Lung (tissue), 12 donors: ENCODE measurements around the gene PRKG1. TPM values are rescaled to one million over a fixed set of nuclear protein-coding genes. Genes with fewer than 3 reads are reported as not detected.

ENCODE experiments used
- ATAC-seq: fragments of 200-7000 bp; cut with Tn5 transposase; one replicate; pipeline ENCODE4 v1.9.1; 2020; ENCODE audit warnings: moderate number of reproducible peaks; ENCODE audit not compliant: insufficient read depth, low FRiP score
- DNase-seq, 3 donors: peaks; one replicate each; pipeline ENCODE4 v3.0.0-alpha.2; 2013 to 2017
- H3K27ac ChIP-seq, 2 donors: one replicate each; pipeline ENCODE4 v1.5.1; 2013; ENCODE audit warnings: mild to moderate bottlenecking in 2 of 2, moderate library complexity in 2 of 2, control low read depth in 1 of 2, inconsistent platforms in 1 of 2, low read depth in 1 of 2, low read length in 1 of 2
- H3K27me3 ChIP-seq, 3 donors: one replicate each; pipeline ENCODE4 v1.5.1; 2013; ENCODE audit warnings: low read length in 2 of 3; ENCODE audit not compliant: control insufficient read depth in 3 of 3, insufficient read depth in 3 of 3
- H3K36me3 ChIP-seq, 4 donors: one replicate each; pipeline ENCODE4 v1.5.1; 2013; ENCODE audit warnings: low read length in 4 of 4, mild to moderate bottlenecking in 1 of 4, moderate library complexity in 1 of 4; ENCODE audit not compliant: control insufficient read depth in 4 of 4, insufficient read depth in 4 of 4
- H3K4me1 ChIP-seq, 5 donors: one replicate each; pipeline ENCODE4 v1.5.1; 2013; ENCODE audit warnings: low read length in 5 of 5, mild to moderate bottlenecking in 2 of 5, moderate library complexity in 1 of 5; ENCODE audit not compliant: control insufficient read depth in 5 of 5, insufficient read depth in 5 of 5
- H3K4me3 ChIP-seq: one replicate; pipeline ENCODE4 v1.5.1; 2013; ENCODE audit warnings: mild to moderate bottlenecking, control low read depth, moderate library complexity
- H3K9ac ChIP-seq, 2 donors: one replicate each; pipeline ENCODE4 v1.5.1; 2013; ENCODE audit warnings: low read length in 2 of 2, control low read depth in 1 of 2; ENCODE audit not compliant: insufficient read depth in 1 of 2
- H3K9me3 ChIP-seq, 4 donors: one replicate each; pipeline ENCODE4 v1.5.1; 2013; ENCODE audit warnings: low read length in 3 of 4, mild to moderate bottlenecking in 1 of 4, moderate library complexity in 1 of 4; ENCODE audit not compliant: control insufficient read depth in 4 of 4, insufficient read depth in 3 of 4
- WGBS, 2 donors: extraction: QIAGEN DNeasy Blood & Tissue Kit; methylation state at CpG; one replicate each; pipeline ENCODE4 v1.1.7; 2013; 5-methylcytosine and 5-hydroxymethylcytosine counted together
- polyA plus RNA-seq, 2 donors: library from polyadenylated mRNA; stranded (reverse); fragments of 200-250 nt; gene quantifications; one replicate each; pipeline ENCODE4 v1.2.1, GENCODE V29; 2013
- total RNA-seq, 2 donors: library from RNA; depleted of rRNA in 1 of 2; stranded (reverse); fragments of >200 nt in 1 of 2; gene quantifications; one replicate each; pipeline ENCODE4 v1.2.1, GENCODE V29; 2014 to 2021
- TF ChIP-seq, protein P1 (sequence below): IDR thresholded peaks from 2 replicates; pipeline ENCODE4 v1.5.1; 2012; ENCODE audit warnings: mild to moderate bottlenecking; ENCODE audit errors: control extremely low read depth, extremely low read depth
- donor health status: control.
- donor health status: control.
- donor health status: Bipolar disorder and iron deficiency.
- donor health status: healthy.
- donor health status: DM: yes; HTN: yes; CAD: no.

PRKG1 gene
- total and polyA plus RNA-seq, 4 donors: 2.1 to 50.8 (median 15.1) TPM

GRCh38 chr10:52265131-52265926 lies 1191.0 kb downstream of the PRKG1 start:
- TF ChIP-seq, protein P1, sequence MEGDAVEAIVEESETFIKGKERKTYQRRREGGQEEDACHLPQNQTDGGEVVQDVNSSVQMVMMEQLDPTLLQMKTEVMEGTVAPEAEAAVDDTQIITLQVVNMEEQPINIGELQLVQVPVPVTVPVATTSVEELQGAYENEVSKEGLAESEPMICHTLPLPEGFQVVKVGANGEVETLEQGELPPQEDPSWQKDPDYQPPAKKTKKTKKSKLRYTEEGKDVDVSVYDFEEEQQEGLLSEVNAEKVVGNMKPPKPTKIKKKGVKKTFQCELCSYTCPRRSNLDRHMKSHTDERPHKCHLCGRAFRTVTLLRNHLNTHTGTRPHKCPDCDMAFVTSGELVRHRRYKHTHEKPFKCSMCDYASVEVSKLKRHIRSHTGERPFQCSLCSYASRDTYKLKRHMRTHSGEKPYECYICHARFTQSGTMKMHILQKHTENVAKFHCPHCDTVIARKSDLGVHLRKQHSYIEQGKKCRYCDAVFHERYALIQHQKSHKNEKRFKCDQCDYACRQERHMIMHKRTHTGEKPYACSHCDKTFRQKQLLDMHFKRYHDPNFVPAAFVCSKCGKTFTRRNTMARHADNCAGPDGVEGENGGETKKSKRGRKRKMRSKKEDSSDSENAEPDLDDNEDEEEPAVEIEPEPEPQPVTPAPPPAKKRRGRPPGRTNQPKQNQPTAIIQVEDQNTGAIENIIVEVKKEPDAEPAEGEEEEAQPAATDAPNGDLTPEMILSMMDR: no peak
- H3K9me3 ChIP-seq: no peaks in the 10 kb centered on the region
- H3K27me3 ChIP-seq: no peaks in the 10 kb centered on the region
- ATAC-seq (no peak), DNase-seq (no peak)
- H3K36me3 ChIP-seq: no peaks in the 10 kb centered on the region
- H3K9ac ChIP-seq: no peak overlapping the region
- H3K4me1 ChIP-seq: no peaks in the 10 kb centered on the region
- H3K4me3 ChIP-seq: no peak overlapping the region
- no peak overlapping the region for H3K27ac ChIP-seq
- 87 to 93% methylated on average over 3 of the region's 3 CpGs for WGBS, 2 donors

DNA sequence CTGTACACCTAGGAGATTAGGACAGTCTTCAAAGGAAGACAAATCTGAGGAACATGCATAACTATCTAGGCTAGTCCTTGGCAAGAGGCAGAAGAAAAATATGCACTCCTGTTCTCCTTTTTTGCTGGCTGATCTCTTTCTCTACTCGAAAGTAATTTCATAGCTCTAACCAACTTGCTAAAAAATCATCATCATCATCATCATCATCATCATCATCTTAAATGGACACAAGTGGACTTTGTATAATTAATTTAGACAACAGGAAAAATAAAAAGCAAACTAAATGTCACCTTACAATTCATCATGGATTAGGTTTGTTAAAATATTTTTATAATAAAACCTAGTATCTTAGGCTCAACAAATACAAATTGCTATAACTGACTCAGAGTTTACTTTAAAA lies 1192.6 kb downstream of the PRKG1 start:
- no peaks in the 10 kb centered on the region for H3K4me1 ChIP-seq
- DNase-seq (no peak), ATAC-seq (no peak)
- WGBS, 2 donors: 80 to 90% methylated on average over 1 of the region's 1 CpG
- no peaks in the 10 kb centered on the region for H3K9me3 ChIP-seq
- TF ChIP-seq, protein P1: no peak
- no peak overlapping the region for H3K4me3 ChIP-seq
- no peak overlapping the region for H3K27ac ChIP-seq
- H3K9ac ChIP-seq: no peak overlapping the region
- no peaks in the 10 kb centered on the region for H3K27me3 ChIP-seq
- peaks cover 0 to 2% (median 0%) of the 10 kb centered on the region in 4 donors for H3K36me3 ChIP-seq

DNA sequence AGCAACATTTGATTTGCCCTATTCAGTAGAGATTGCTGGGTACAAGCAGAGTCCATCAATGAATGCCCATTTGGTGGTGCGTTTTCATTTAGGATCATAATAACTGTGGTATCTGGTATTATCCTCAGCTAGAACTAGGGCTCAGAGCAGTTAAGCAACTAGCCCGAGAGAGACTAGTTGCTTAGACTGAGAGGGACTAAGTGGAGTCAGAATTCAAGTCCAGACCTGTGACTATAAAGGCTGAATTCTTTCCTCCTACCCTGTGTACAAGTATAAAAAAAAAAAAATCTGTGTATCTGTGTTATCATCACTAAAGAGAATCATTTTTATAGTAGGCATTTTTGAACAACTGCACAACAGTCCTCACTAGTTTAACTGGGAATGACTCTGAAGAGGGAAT lies 1194.5 kb downstream of the PRKG1 start:
- ATAC-seq: no peak
- no peaks in the 10 kb centered on the region for H3K27me3 ChIP-seq
- DNase-seq: no peak
- no peak overlapping the region for H3K27ac ChIP-seq
- TF ChIP-seq, protein P1: no peak
- no peaks in the 10 kb centered on the region for H3K9me3 ChIP-seq
- H3K4me3 ChIP-seq: no peak overlapping the region
- H3K4me1 ChIP-seq: no peaks in the 10 kb centered on the region
- peaks cover 0 to 2% (median 0%) of the 10 kb centered on the region in 4 donors for H3K36me3 ChIP-seq
- H3K9ac ChIP-seq: no peak overlapping the region
- WGBS, 2 donors: 93 to 94% methylated on average over 2 of the region's 2 CpGs
